RWPE1 (cell line): Measurements from ENCODE around the gene KIF5C.

Experiments used
- CTCF ChIA-PET: fragments of 350-600 bp; sonication (Branson Sonifier 250); formaldehyde crosslinking; extraction: SDS; loops from one replicate; lab custom pipeline; 2021; lab: Yijun Ruan, JAX
- POLR2A ChIA-PET: fragments of 400-600 bp; formaldehyde crosslinking; extraction: SDS; loops from one replicate; lab custom pipeline; 2020; ENCODE audit warnings: antibody characterized with exemption; ENCODE audit not compliant: low non-redundant PET; lab: Yijun Ruan, JAX
- DNase-seq: peaks from one replicate; pipeline ENCODE4 v3.0.0; 2012; ENCODE audit warnings: low spot score
- H3K27ac ChIP-seq: fragments of 450-650 bp; 2 replicates; pipeline ENCODE4 v1.5.1; 2017
- CTCF ChIP-seq: fragments of 450-650 bp; conservative IDR thresholded peaks from 2 replicates; pipeline ENCODE4 v1.5.1; 2017; ENCODE audit warnings: low read depth, mild to moderate bottlenecking

The KIF5C gene

GRCh38 chr2:148922776-148923475 is 47.9 kb downstream of the KIF5C start:
- no peak for TF ChIP-seq CTCF
- POLR2A ChIA-PET = no interaction called here
- DNase-seq = peak; percentile 12
- CTCF ChIA-PET = interaction anchor here (0.7 kb wide), 1 partner anchor 11 kb away, joined by 3 read pairs; no protein-coding TSS in a partner anchor
- no peak overlapping the region for H3K27ac ChIP-seq

DNA sequence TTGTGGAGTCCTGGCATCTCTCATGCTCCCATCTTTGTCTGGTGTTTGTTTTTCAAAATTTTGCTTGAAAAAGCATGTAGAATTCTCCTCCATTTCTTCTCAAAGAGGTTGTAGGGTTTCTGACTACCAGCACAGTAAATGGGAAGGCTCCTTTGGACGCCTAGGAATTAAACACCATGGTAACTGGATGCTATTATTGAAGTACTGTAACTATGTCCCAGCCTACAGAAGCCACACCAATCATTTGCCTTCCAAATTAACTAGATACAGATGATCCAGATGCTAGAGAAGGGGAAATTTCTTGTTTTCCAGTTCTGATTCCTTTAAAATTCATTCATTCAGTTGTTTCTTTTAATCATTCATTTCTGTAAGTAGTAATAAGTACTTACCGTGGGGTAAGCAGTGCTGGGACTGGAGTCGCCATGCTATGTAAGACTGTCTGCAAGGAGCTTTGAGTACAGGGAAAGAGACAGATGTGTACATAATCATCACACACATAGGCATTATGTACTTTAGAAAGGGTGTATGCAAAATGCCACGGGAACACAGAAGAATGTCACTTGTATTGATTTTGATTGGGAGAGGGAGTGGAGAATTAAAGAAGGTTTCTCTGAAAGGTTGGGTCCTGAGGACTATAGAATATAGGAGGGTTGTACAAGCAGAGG is 49.6 kb downstream of the KIF5C start:
- DNase-seq = no peak
- CTCF ChIA-PET = interaction anchor here (0.5 kb wide), 1 partner anchor 537 kb away, joined by 3 read pairs; no protein-coding TSS in a partner anchor
- TF ChIP-seq CTCF = no peak

DNA sequence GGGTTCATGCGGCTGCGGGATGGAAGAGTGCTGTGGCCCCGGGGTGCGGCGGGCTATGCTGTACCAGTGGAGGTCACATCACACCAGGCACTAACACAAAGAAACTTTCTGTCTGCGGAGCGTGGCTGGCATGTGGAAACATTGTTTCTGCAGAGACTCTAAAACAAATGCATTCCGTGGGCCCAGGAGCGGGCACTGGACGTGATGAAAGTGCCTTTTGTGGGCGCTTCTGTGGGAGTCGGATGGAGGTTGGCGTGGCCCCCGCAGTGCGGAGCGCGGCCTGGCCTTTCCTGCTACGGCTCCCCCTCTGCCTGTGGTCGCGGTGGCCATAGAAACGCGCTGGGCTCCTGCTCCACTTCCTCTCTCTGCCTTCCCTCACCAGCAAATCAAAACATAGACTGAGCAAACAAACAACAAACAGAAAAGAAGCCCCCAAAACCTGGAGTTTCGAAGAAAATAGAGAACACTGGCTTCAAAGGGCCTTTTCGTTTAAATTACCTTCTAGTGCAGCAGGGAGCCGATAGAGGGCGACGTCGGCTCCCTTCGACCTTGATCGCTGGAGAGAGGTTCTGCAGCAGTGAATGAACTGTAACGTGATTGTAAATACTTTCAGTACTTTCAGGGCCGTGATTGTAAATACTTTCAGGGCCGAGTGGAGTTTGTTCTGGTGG is 51.4 kb downstream of the KIF5C start:
- peak; percentile 8 for DNase-seq
- H3K27ac ChIP-seq = no peak overlapping the region
- ChIA-PET CTCF (no interaction called here), POLR2A (no interaction called here)
- peak; percentile 47 for TF ChIP-seq CTCF

More for the DNA sequence above, 49.6 kb downstream of the KIF5C start:
- no peak overlapping the region for H3K27ac ChIP-seq
- POLR2A ChIA-PET = no interaction called here

- POLR2A ChIA-PET = no interaction called here
Observed at GRCh38 chr2:148926981-148927401, 52.0 kb downstream of the KIF5C start.

DNA sequence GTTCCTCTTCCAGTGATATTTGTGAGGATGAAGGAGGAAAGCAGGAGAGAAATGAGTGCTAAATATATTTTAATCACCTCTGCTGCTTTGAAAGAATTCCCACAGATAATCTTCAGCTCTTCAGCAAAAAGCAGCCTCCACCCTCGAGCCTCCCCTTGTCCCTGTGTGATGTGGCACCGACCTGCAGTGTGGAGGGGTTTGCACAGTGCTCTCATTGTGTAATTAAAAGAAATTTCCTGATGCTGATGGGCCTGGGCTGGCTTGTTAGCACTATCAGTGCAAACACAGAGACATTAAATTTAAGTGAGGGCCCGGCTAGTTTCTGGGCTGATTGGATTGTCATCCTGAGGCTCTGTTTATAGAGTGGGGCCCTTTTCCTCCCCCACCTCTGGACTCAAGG is 53.4 kb downstream of the KIF5C start:
- ChIA-PET CTCF (interaction anchor here (0.6 kb wide), 1 partner anchor 44 kb away, joined by 3 read pairs; no protein-coding TSS in a partner anchor), POLR2A (no interaction called here)
- TF ChIP-seq CTCF = no peak
- no peak overlapping the region for H3K27ac ChIP-seq
- no peak for DNase-seq

More at GRCh38 chr2:148926981-148927401, 52.0 kb downstream of the KIF5C start:
- CTCF ChIA-PET = no interaction called here
- TF ChIP-seq CTCF = no peak; the same call in 1 of the 2 replicates
- no peak for DNase-seq
- no peak overlapping the region for H3K27ac ChIP-seq

DNA sequence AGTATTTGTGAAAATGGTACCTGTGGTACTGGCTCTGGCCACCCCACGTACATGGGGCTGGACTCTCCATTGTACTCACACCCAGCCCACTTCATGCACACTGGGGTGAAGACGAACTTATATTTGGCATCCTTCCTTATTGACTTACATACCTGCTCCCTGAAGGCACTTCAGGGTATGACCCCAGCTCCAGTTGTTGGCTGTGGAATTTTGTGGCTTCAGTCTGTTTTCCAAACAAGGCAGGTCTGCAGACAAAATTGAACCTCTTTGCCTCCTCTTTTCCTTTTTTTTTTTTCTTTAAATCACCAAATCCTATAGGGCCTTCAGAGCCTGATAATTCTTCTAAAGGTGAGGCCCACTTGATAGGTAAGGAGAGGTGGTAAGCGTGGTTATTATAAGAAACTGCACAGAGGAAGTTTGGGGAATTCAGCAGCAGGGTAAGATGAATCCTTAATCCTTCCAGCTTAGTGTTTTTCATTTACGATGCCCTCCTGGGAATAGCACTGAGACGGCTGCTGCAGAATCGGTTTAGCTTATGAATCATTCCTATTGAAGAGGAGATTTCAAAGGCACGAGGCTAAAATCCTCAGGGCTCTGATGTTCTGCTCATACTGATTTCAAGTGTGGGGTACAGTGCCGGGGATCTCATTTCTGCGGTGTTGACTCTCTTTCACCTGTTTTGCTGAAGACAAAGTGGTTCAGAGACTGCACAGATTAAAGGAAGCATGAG is 55.2 kb downstream of the KIF5C start:
- CTCF ChIA-PET = interaction anchor here (0.6 kb wide), 1 partner anchor 732 kb away, joined by 3 read pairs; no protein-coding TSS in a partner anchor
- POLR2A ChIA-PET = no interaction called here
- H3K27ac ChIP-seq = no peak overlapping the region
- no peak for DNase-seq
- TF ChIP-seq CTCF = no peak
